ENCODE measurements around the gene CAB39L. TPM values are rescaled to one million over a fixed set of nuclear protein-coding genes. Genes with fewer than 3 reads are reported as not detected.

The CAB39L gene
- total RNA-seq, 1 donor from 2014 or later = 7.7 TPM

GRCh38 chr13:49419276-49419675, 24.6 kb downstream of the CAB39L start:
- H3K36me3 Mint-ChIP-seq (ENCODE audit: unreplicated experiment) = no peaks in the 10 kb centered on the region
- H3K27me3 Mint-ChIP-seq (ENCODE audit: unreplicated experiment) = peaks cover 2% of the 10 kb centered on the region
- H3K4me1 Mint-ChIP-seq (ENCODE audit: low read depth, unreplicated experiment) = peaks cover 2% of the 10 kb centered on the region
- H3K4me3 Mint-ChIP-seq (ENCODE audit: unreplicated experiment) = no peak overlapping the region
- H3K27ac Mint-ChIP-seq (ENCODE audit: unreplicated experiment) = no peak overlapping the region
- TF ChIP-seq, protein P1, sequence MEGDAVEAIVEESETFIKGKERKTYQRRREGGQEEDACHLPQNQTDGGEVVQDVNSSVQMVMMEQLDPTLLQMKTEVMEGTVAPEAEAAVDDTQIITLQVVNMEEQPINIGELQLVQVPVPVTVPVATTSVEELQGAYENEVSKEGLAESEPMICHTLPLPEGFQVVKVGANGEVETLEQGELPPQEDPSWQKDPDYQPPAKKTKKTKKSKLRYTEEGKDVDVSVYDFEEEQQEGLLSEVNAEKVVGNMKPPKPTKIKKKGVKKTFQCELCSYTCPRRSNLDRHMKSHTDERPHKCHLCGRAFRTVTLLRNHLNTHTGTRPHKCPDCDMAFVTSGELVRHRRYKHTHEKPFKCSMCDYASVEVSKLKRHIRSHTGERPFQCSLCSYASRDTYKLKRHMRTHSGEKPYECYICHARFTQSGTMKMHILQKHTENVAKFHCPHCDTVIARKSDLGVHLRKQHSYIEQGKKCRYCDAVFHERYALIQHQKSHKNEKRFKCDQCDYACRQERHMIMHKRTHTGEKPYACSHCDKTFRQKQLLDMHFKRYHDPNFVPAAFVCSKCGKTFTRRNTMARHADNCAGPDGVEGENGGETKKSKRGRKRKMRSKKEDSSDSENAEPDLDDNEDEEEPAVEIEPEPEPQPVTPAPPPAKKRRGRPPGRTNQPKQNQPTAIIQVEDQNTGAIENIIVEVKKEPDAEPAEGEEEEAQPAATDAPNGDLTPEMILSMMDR (IDR thresholded peaks at IDR 0.05; ENCODE audit: partially characterized antibody, unreplicated experiment) = no peak
- DNase-seq = no peak
- H3K9me3 Mint-ChIP-seq (ENCODE audit: unreplicated experiment) = no peaks in the 10 kb centered on the region

GRCh38 chr13:49418206-49418605, 25.7 kb downstream of the CAB39L start:
- no peaks in the 10 kb centered on the region for H3K36me3 Mint-ChIP-seq (ENCODE audit: unreplicated experiment)
- no peaks in the 10 kb centered on the region for H3K9me3 Mint-ChIP-seq (ENCODE audit: unreplicated experiment)
- TF ChIP-seq, protein P1 (IDR thresholded peaks at IDR 0.05; ENCODE audit: partially characterized antibody, unreplicated experiment) = no peak
- peaks cover 2% of the 10 kb centered on the region for H3K4me1 Mint-ChIP-seq (ENCODE audit: low read depth, unreplicated experiment)
- no peak overlapping the region for H3K4me3 Mint-ChIP-seq (ENCODE audit: unreplicated experiment)
- no peak overlapping the region for H3K27ac Mint-ChIP-seq (ENCODE audit: unreplicated experiment)
- peaks cover 1% of the 10 kb centered on the region for H3K27me3 Mint-ChIP-seq (ENCODE audit: unreplicated experiment)
- DNase-seq = no peak

DNA sequence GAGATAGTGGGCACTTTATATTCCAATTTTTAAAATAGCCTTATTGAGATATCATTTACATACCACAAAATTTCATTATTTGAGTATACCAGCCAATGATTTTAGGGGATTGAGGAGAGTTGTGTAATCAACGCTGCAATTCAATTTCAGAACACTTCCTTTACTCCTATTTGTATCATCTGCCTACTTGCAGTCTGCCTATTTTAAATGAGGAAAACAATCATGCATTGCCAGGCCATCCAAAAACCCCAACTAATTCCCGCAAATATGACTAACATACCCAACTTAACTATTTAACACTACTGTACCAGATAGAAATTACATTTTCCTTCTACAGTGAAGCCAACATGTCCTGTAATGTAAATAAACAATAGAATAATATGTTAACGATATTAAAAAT, 26.7 kb downstream of the CAB39L start:
- Mint-ChIP-seq H3K4me3 (ENCODE audit: unreplicated experiment) (no peak overlapping the region), H3K4me1 (ENCODE audit: low read depth, unreplicated experiment) (peaks cover 2% of the 10 kb centered on the region), H3K27me3 (ENCODE audit: unreplicated experiment) (peaks cover 1% of the 10 kb centered on the region), H3K36me3 (ENCODE audit: unreplicated experiment) (no peaks in the 10 kb centered on the region), H3K27ac (ENCODE audit: unreplicated experiment) (no peak overlapping the region), H3K9me3 (ENCODE audit: unreplicated experiment) (no peaks in the 10 kb centered on the region)
- TF ChIP-seq, protein P1 (IDR thresholded peaks at IDR 0.05; ENCODE audit: partially characterized antibody, unreplicated experiment) = no peak
- no peak for DNase-seq

DNA sequence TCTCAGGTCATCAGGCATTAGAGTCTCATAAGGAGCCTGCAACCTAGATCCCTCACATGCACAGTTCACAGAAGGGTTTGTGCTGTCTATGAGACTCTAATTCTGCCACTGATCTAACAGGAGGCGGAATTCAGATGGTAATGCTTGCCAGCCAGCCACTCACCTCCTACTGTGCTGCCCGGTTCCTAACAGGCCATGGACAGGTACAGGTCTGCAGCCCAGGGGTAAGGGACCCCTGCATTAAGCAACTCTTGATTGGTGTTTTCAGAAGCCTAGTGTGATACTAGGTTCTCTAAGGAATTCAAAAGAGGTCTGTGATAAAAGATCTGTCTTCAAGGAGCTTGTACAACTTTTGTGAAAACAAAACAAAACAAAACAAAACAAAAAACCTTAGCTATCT, 31.1 kb downstream of the CAB39L start:
- no peaks in the 10 kb centered on the region for H3K36me3 Mint-ChIP-seq (ENCODE audit: unreplicated experiment)
- H3K27ac Mint-ChIP-seq (ENCODE audit: unreplicated experiment) = no peak overlapping the region
- no peaks in the 10 kb centered on the region for H3K9me3 Mint-ChIP-seq (ENCODE audit: unreplicated experiment)
- DNase-seq = no peak
- no peaks in the 10 kb centered on the region for H3K4me1 Mint-ChIP-seq (ENCODE audit: low read depth, unreplicated experiment)
- no peak overlapping the region for H3K4me3 Mint-ChIP-seq (ENCODE audit: unreplicated experiment)
- peaks cover 1% of the 10 kb centered on the region for H3K27me3 Mint-ChIP-seq (ENCODE audit: unreplicated experiment)
- TF ChIP-seq, protein P1 (IDR thresholded peaks at IDR 0.05; ENCODE audit: partially characterized antibody, unreplicated experiment) = no peak

DNA sequence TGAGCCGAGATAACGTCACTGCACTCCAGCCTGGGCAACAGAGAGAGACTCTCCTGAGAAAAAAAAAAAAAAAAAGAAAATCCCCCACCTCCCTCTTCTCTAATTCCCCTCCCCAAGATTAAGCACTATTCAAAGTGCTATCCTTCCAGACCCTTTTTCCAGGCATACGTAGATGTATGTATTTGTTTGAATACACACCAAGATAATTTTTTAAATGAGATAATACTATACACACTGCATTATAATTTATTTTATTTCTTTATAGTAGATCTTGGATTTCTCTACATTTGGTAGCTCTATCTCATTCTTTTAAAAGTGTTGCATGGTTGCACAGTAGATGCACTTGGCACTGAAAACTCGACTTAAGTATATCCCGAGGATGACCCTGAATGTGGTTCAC, 32.5 kb downstream of the CAB39L start:
- Mint-ChIP-seq H3K27me3 (ENCODE audit: unreplicated experiment) (peaks cover 1% of the 10 kb centered on the region), H3K4me1 (ENCODE audit: low read depth, unreplicated experiment) (no peaks in the 10 kb centered on the region), H3K36me3 (ENCODE audit: unreplicated experiment) (no peaks in the 10 kb centered on the region), H3K27ac (ENCODE audit: unreplicated experiment) (no peak overlapping the region), H3K4me3 (ENCODE audit: unreplicated experiment) (no peak overlapping the region), H3K9me3 (ENCODE audit: unreplicated experiment) (peaks cover 1% of the 10 kb centered on the region)
- TF ChIP-seq, protein P1 (IDR thresholded peaks at IDR 0.05; ENCODE audit: partially characterized antibody, unreplicated experiment) = no peak
- no peak for DNase-seq

Data from glutamatergic neuron (in vitro differentiated cells).